ENCODE results near the gene RTP5.

- TF ChIP-seq EZH2 (IDR thresholded peaks at IDR 0.05) (no peak), POLR2AphosphoS5 (IDR thresholded peaks at IDR 0.05; ENCODE audit: borderline replicate concordance, low read depth, low read length) (no peak), FOXP2 (optimal IDR thresholded peaks at IDR 0.05; ENCODE audit: control extremely low read depth, extremely low read length, insufficient read depth) (no peak)
These were observed 32.2 kb downstream of the RTP5 start for GRCh38 chr2:241901500-241902351.

Measured in SK-N-MC (cell line).